Eye (tissue), 1 donor: ENCODE measurements around the gene TRPV5.
"Not testable (repeated sequence)": the region's sequence is repeated elsewhere in the genome, so short reads cannot be mapped to it uniquely, and the experiment has no call there.

Experiments used
- DNase-seq: peaks from one replicate; pipeline ENCODE4 v3.0.0-alpha.2; 2015

TRPV5 gene

GRCh38 chr7:142933624-142934023, at the start of gene TRPV5:
TSS of gene TRPV5 (minus strand) at chr7:142933746. CDS start at chr7:142933459, 287 bp downstream.
- DNase-seq, result no peak

- not testable (repeated sequence) for DNase-seq
Measured at GRCh38 chr7:142978402-142978801, 44.9 kb upstream of the TRPV5 start.

GRCh38 chr7:142974626-142975025, 41.1 kb upstream of the TRPV5 start:
- DNase-seq, result no peak

- no peak for DNase-seq
Measured at GRCh38 chr7:142969183-142969582, 35.6 kb upstream of the TRPV5 start.

- no peak for DNase-seq
Measured at GRCh38 chr7:142968229-142968628, 34.7 kb upstream of the TRPV5 start.

GRCh38 chr7:142964502-142965246, 31.1 kb upstream of the TRPV5 start:
- no peak for DNase-seq

- no peak for DNase-seq
Measured at GRCh38 chr7:142963993-142964392, 30.4 kb upstream of the TRPV5 start.

- DNase-seq, result no peak
Measured at GRCh38 chr7:142962991-142963390, 29.4 kb upstream of the TRPV5 start.

GRCh38 chr7:142961973-142962926, 28.7 kb upstream of the TRPV5 start, which contains the start of gene KEL:
TSS of gene KEL (minus strand) at chr7:142962363. CDS start at chr7:142962206, 157 bp downstream.
- DNase-seq, result no peak

GRCh38 chr7:142961595-142961972, 28.0 kb upstream of the TRPV5 start:
- DNase-seq, result no peak

GRCh38 chr7:142960955-142961512, 27.5 kb upstream of the TRPV5 start:
- no peak for DNase-seq

GRCh38 chr7:142959202-142959601, 25.7 kb upstream of the TRPV5 start:
- DNase-seq, result no peak

- no peak for DNase-seq
Measured at GRCh38 chr7:142957723-142958122, 24.2 kb upstream of the TRPV5 start.

- no peak for DNase-seq
Measured at GRCh38 chr7:142956951-142957623, 23.5 kb upstream of the TRPV5 start.

- no peak for DNase-seq
Measured at GRCh38 chr7:142954680-142955268, 21.2 kb upstream of the TRPV5 start.

- DNase-seq, result no peak
Measured at GRCh38 chr7:142950235-142950634, 16.7 kb upstream of the TRPV5 start.

GRCh38 chr7:142948603-142949002, 15.1 kb upstream of the TRPV5 start:
- no peak for DNase-seq

GRCh38 chr7:142945001-142945400, 11.5 kb upstream of the TRPV5 start:
- DNase-seq, result no peak

GRCh38 chr7:142943706-142944268, 10.2 kb upstream of the TRPV5 start:
- no peak for DNase-seq

- DNase-seq, result no peak
Measured at GRCh38 chr7:142942746-142943145, 9.2 kb upstream of the TRPV5 start.

- DNase-seq, result no peak
Measured at GRCh38 chr7:142941541-142941940, 8.0 kb upstream of the TRPV5 start.

GRCh38 chr7:142940966-142941535, 7.5 kb upstream of the TRPV5 start:
- DNase-seq, result no peak
